ENCODE data around the gene BMPR1A.
"Not testable (repeated sequence)": the region's sequence is repeated elsewhere in the genome, so short reads cannot be mapped to it uniquely, and the experiment has no call there.

Gene BMPR1A

DNA sequence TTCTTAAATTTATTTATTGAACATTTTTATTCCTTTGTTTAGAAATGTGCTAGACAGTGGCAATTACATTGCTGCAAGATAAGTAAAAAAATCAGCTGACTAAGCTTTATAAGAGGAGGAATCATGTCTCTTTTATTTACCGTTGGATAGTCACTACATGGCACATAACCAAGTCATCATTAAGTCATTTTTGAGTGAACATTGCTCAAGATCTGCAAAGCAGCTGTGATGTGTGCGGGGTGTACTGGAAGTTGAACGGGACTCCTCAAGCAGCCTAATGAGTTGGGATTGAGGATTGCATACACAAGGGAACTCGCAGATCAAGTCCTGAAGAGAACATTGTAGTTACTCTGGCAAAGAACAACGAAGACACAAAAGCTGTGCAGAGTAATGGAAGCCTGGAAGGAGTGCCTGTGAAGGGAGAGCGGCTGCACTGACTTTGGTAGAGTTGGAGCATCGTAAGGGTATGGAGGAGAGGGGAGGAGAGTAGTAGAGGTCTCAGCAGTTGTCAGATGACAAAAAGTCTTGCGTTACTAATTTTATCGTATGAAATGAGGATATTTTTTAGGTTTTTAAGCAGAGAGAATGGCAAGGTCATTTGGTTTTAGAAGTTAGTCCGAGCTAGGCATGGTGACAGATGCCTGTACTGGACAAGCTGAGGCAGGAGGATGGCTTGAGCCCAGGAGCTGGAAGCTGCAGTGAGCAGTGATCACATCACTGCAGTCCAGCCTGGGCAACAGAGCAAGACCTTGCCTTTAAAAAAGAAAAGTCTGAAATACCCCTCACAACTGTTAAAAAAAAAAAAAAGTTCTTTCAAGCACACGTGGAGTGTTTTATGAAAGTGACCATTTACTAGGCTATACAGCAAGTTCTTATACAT, 95.1 kb downstream of the BMPR1A start:
- Histone ChIP-seq H3K36me3 (ENCODE audit: control insufficient read depth, low read length) (no peaks in the 10 kb centered on the region), H3K27me3 (ENCODE audit: control insufficient read depth, low read length) (peaks cover 9% of the 10 kb centered on the region), H3F3A (ENCODE audit: control insufficient read depth, insufficient read depth) (no peaks in the 10 kb centered on the region), H3K4me1 (ENCODE audit: control insufficient read depth, low read length) (no peaks in the 10 kb centered on the region), H3K27ac (ENCODE audit: low read depth, low read length) (no peak overlapping the region), H3K79me2 (ENCODE audit: control insufficient read depth, low read length) (no peaks in the 10 kb centered on the region), H3K9me3 (ENCODE audit: control insufficient read depth, insufficient read depth, low read length) (no peaks in the 10 kb centered on the region), H3K4me3 (ENCODE audit: low read length) (no peak overlapping the region), H4K20me1 (ENCODE audit: control insufficient read depth, insufficient read depth, low read depth, low read length) (no peaks in the 10 kb centered on the region), H3K9me2 (replicated peaks; ENCODE audit: control insufficient read depth, low read length) (no peaks in the 10 kb centered on the region), H3K4me2 (ENCODE audit: low read length) (no peak overlapping the region)
- TF ChIP-seq, protein P1, sequence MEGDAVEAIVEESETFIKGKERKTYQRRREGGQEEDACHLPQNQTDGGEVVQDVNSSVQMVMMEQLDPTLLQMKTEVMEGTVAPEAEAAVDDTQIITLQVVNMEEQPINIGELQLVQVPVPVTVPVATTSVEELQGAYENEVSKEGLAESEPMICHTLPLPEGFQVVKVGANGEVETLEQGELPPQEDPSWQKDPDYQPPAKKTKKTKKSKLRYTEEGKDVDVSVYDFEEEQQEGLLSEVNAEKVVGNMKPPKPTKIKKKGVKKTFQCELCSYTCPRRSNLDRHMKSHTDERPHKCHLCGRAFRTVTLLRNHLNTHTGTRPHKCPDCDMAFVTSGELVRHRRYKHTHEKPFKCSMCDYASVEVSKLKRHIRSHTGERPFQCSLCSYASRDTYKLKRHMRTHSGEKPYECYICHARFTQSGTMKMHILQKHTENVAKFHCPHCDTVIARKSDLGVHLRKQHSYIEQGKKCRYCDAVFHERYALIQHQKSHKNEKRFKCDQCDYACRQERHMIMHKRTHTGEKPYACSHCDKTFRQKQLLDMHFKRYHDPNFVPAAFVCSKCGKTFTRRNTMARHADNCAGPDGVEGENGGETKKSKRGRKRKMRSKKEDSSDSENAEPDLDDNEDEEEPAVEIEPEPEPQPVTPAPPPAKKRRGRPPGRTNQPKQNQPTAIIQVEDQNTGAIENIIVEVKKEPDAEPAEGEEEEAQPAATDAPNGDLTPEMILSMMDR (IDR thresholded peaks at IDR 0.05; ENCODE audit: low read depth, low read length, poor library complexity, severe bottlenecking): no peak
- TF ChIP-seq EZH2phosphoT487 (IDR thresholded peaks at IDR 0.05; ENCODE audit: borderline replicate concordance, low read length): no peak

DNA sequence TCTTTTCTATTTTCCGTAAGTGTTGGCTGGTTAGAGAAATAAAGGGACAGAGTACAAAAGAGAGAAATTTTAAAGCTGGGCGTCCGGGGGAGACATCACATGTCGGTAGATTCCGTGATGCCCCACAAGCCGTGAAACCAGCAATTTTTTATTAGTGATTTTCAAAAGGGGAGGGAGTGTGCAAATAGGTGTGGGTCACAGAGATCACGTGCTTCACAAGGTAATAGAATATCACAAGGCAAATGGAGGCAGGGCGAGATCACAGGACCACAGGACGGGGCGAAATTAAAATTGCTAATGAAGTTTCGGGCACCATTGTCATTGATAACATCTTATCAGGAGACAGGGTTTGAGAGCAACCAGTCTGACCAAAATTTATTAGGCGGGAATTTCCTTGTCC, 97.2 kb downstream of the BMPR1A start:
- H3K4me3 ChIP-seq (ENCODE audit: low read length); H3K4me2 ChIP-seq (ENCODE audit: low read length); H3K9me3 ChIP-seq (ENCODE audit: control insufficient read depth, insufficient read depth, low read length); H4K20me1 ChIP-seq (ENCODE audit: control insufficient read depth, insufficient read depth, low read depth, low read length); H3K27me3 ChIP-seq (ENCODE audit: control insufficient read depth, low read length); H3F3A ChIP-seq (ENCODE audit: control insufficient read depth, insufficient read depth); H3K27ac ChIP-seq (ENCODE audit: low read depth, low read length); H3K36me3 ChIP-seq (ENCODE audit: control insufficient read depth, low read length); H3K9me2 ChIP-seq (replicated peaks; ENCODE audit: control insufficient read depth, low read length); H3K4me1 ChIP-seq (ENCODE audit: control insufficient read depth, low read length); H3K79me2 ChIP-seq (ENCODE audit: control insufficient read depth, low read length): not testable (repeated sequence)

DNA sequence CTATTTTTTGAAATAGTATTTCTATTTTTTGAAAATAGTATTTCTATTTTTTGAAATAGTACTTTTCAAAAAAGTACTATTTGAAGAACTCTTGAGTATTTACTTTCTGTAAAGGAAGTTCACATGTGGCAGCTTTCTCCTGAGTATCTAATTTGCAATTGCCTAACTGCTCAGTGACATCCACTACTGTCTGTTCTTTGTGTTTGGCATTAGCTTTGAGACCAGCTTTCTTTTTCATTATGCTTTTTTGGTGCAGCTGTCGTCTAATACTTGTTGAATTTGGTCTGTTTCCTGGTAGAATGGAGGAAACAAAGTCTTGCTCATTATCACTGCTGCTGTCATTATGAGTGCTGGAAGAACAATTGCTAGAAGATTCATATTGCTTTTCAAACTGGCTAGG, 99.1 kb downstream of the BMPR1A start:
- Histone ChIP-seq H3K4me2 (ENCODE audit: low read length) (no peak overlapping the region), H3K4me1 (ENCODE audit: control insufficient read depth, low read length) (no peaks in the 10 kb centered on the region), H4K20me1 (ENCODE audit: control insufficient read depth, insufficient read depth, low read depth, low read length) (no peaks in the 10 kb centered on the region), H3F3A (ENCODE audit: control insufficient read depth, insufficient read depth) (no peaks in the 10 kb centered on the region), H3K27ac (ENCODE audit: low read depth, low read length) (no peak overlapping the region), H3K9me3 (ENCODE audit: control insufficient read depth, insufficient read depth, low read length) (no peaks in the 10 kb centered on the region), H3K27me3 (ENCODE audit: control insufficient read depth, low read length) (no peaks in the 10 kb centered on the region), H3K4me3 (ENCODE audit: low read length) (no peak overlapping the region), H3K36me3 (ENCODE audit: control insufficient read depth, low read length) (no peaks in the 10 kb centered on the region), H3K79me2 (ENCODE audit: control insufficient read depth, low read length) (no peaks in the 10 kb centered on the region), H3K9me2 (replicated peaks; ENCODE audit: control insufficient read depth, low read length) (no peaks in the 10 kb centered on the region)
- no peak for TF ChIP-seq EZH2phosphoT487 (IDR thresholded peaks at IDR 0.05; ENCODE audit: borderline replicate concordance, low read length)
- TF ChIP-seq, protein P1 (IDR thresholded peaks at IDR 0.05; ENCODE audit: low read depth, low read length, poor library complexity, severe bottlenecking): no peak

DNA sequence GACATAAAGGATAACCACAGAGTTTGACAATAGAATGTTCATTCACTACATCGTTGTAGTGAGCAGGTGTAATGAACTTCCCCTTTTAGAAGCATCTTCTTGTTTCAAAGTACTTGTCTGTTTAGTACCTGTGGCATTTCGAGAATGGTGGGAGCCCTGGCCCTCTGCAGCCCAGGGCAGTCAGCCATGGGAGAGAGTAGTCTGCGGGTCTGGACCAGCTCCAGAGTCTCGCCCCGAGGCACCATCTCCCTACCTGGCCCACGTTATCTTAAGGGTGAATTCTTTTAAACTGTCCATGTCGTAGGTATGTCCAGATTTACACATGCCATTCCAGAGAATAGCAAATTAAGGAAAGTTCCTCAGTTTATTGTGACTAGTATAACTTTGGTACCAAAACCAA, 99.7 kb downstream of the BMPR1A start:
- Histone ChIP-seq H3F3A (ENCODE audit: control insufficient read depth, insufficient read depth) (no peaks in the 10 kb centered on the region), H4K20me1 (ENCODE audit: control insufficient read depth, insufficient read depth, low read depth, low read length) (no peaks in the 10 kb centered on the region), H3K9me3 (ENCODE audit: control insufficient read depth, insufficient read depth, low read length) (no peaks in the 10 kb centered on the region), H3K9me2 (replicated peaks; ENCODE audit: control insufficient read depth, low read length) (no peaks in the 10 kb centered on the region), H3K79me2 (ENCODE audit: control insufficient read depth, low read length) (no peaks in the 10 kb centered on the region), H3K27ac (ENCODE audit: low read depth, low read length) (no peak overlapping the region), H3K36me3 (ENCODE audit: control insufficient read depth, low read length) (no peaks in the 10 kb centered on the region), H3K4me2 (ENCODE audit: low read length) (no peak overlapping the region), H3K4me1 (ENCODE audit: control insufficient read depth, low read length) (no peaks in the 10 kb centered on the region), H3K4me3 (ENCODE audit: low read length) (no peak overlapping the region), H3K27me3 (ENCODE audit: control insufficient read depth, low read length) (no peaks in the 10 kb centered on the region)
- TF ChIP-seq, protein P1 (IDR thresholded peaks at IDR 0.05; ENCODE audit: low read depth, low read length, poor library complexity, severe bottlenecking): no peak
- no peak for TF ChIP-seq EZH2phosphoT487 (IDR thresholded peaks at IDR 0.05; ENCODE audit: borderline replicate concordance, low read length)

Measured in DOHH2 (cell line).